ENCODE results near the gene SULT6B1.

Gene SULT6B1

GRCh38 chr2:37148325-37148724, 40.1 kb downstream of the SULT6B1 start:
- TF ChIP-seq Cebpa-rat (IDR thresholded peaks at IDR 0.05), result no peak
- Histone ChIP-seq H3K4me2 (no peak overlapping the region), H3K36me3 (peaks cover 60 to 86% (median 75%) of the 10 kb centered on the region in 11 experiments), H3K27ac (no peak overlapping the region), H3K9ac (no peak overlapping the region), H3K4me1 (peaks cover 0 to 24% (median 5%) of the 10 kb centered on the region in 10 experiments; a peak in 7 of 20 replicates), H3K4me3 (no peak overlapping the region), H3K27me3 (no peaks in the 10 kb centered on the region), H3K9me3 (replicated peaks in 1 of 11) (peaks cover 0 to 16% (median 7%) of the 10 kb centered on the region in 11 experiments; a peak in 11 of 22 replicates), H4K20me1 (peaks cover 0 to 50% (median 6%) of the 10 kb centered on the region in 11 experiments; a peak in 8 of 22 replicates)

GRCh38 chr2:37146062-37146461, 42.4 kb downstream of the SULT6B1 start:
- Histone ChIP-seq H3K4me2 (no peak overlapping the region), H3K9me3 (replicated peaks in 1 of 11) (no peaks in the 10 kb centered on the region), H3K4me3 (no peak overlapping the region), H4K20me1 (peaks cover 0 to 32% (median 5%) of the 10 kb centered on the region in 11 experiments; a peak in 5 of 22 replicates), H3K27me3 (no peaks in the 10 kb centered on the region), H3K4me1 (peaks cover 0 to 24% (median 5%) of the 10 kb centered on the region in 10 experiments; a peak in 6 of 20 replicates), H3K9ac (no peak overlapping the region), H3K27ac (no peak overlapping the region), H3K36me3 (peaks cover 63 to 87% (median 80%) of the 10 kb centered on the region in 11 experiments)
- no peak for TF ChIP-seq Cebpa-rat (IDR thresholded peaks at IDR 0.05)

- no peaks in the 10 kb centered on the region for H3K27me3 ChIP-seq
- peak overlapping the region in 2 of 11 experiments; percentile 12 to 33; a peak in 3 of 22 replicates for H3K4me2 ChIP-seq
- no peak overlapping the region for H3K9ac ChIP-seq
- peaks cover 0 to 11% (median 0%) of the 10 kb centered on the region in 11 experiments; a peak in 2 of 22 replicates for H4K20me1 ChIP-seq
- no peak for TF ChIP-seq Cebpa-rat (IDR thresholded peaks at IDR 0.05)
- H3K27ac ChIP-seq, result peak overlapping the region in 9 of 11 experiments; percentile 39 to 68 (median 52); a peak in 10 of 22 replicates
- peaks cover 77 to 100% (median 95%) of the 10 kb centered on the region in 11 experiments for H3K36me3 ChIP-seq
- peaks cover 0 to 21% (median 1%) of the 10 kb centered on the region in 10 experiments; a peak in 6 of 20 replicates for H3K4me1 ChIP-seq
- H3K9me3 ChIP-seq (replicated peaks in 1 of 11), result no peaks in the 10 kb centered on the region
- H3K4me3 ChIP-seq, result no peak overlapping the region
These were observed 44.5 kb downstream of the SULT6B1 start for GRCh38 chr2:37143974-37144373.

GRCh38 chr2:37142546-37142945, 45.9 kb downstream of the SULT6B1 start:
- Histone ChIP-seq H4K20me1 (no peaks in the 10 kb centered on the region), H3K27me3 (no peaks in the 10 kb centered on the region), H3K9ac (no peak overlapping the region), H3K4me1 (peaks cover 0 to 21% (median 1%) of the 10 kb centered on the region in 10 experiments; a peak in 6 of 20 replicates), H3K4me3 (no peak overlapping the region), H3K27ac (no peak overlapping the region), H3K9me3 (replicated peaks in 1 of 11) (no peaks in the 10 kb centered on the region), H3K4me2 (no peak overlapping the region), H3K36me3 (peaks cover 78 to 100% (median 95%) of the 10 kb centered on the region in 11 experiments)
- no peak for TF ChIP-seq Cebpa-rat (IDR thresholded peaks at IDR 0.05)

GRCh38 chr2:37132914-37133313, 55.6 kb downstream of the SULT6B1 start:
- Histone ChIP-seq H3K36me3 (peaks cover 98 to 100% (median 100%) of the 10 kb centered on the region in 11 experiments), H3K27me3 (no peaks in the 10 kb centered on the region), H3K9me3 (replicated peaks in 1 of 11) (peaks cover 0 to 6% (median 0%) of the 10 kb centered on the region in 11 experiments; a peak in 1 of 22 replicates), H3K9ac (no peak overlapping the region), H3K4me3 (no peak overlapping the region), H3K4me1 (no peaks in the 10 kb centered on the region), H3K4me2 (no peak overlapping the region), H3K27ac (no peak overlapping the region), H4K20me1 (no peaks in the 10 kb centered on the region)
- TF ChIP-seq Cebpa-rat (IDR thresholded peaks at IDR 0.05), result no peak

- Histone ChIP-seq H3K4me3 (no peak overlapping the region), H3K27me3 (no peaks in the 10 kb centered on the region), H3K27ac (no peak overlapping the region), H4K20me1 (peaks cover 0 to 3% (median 0%) of the 10 kb centered on the region in 11 experiments; a peak in 1 of 22 replicates), H3K9me3 (replicated peaks in 1 of 11) (no peaks in the 10 kb centered on the region), H3K36me3 (peaks cover 87 to 100% (median 97%) of the 10 kb centered on the region in 11 experiments), H3K9ac (no peak overlapping the region), H3K4me1 (no peaks in the 10 kb centered on the region), H3K4me2 (no peak overlapping the region)
- no peak for TF ChIP-seq Cebpa-rat (IDR thresholded peaks at IDR 0.05)
These were observed 63.1 kb downstream of the SULT6B1 start for GRCh38 chr2:37125416-37125815.

GRCh38 chr2:37119157-37119556, 69.3 kb downstream of the SULT6B1 start:
- Histone ChIP-seq H3K27me3 (no peaks in the 10 kb centered on the region), H3K9me3 (replicated peaks in 1 of 11) (no peaks in the 10 kb centered on the region), H3K36me3 (peaks cover 77 to 98% (median 89%) of the 10 kb centered on the region in 11 experiments), H3K4me2 (no peak overlapping the region), H3K27ac (peak overlapping the region in 2 of 11 experiments; percentile 8 to 30; a peak in 2 of 22 replicates), H3K4me1 (no peaks in the 10 kb centered on the region), H3K9ac (no peak overlapping the region), H3K4me3 (no peak overlapping the region), H4K20me1 (peaks cover 0 to 13% (median 0%) of the 10 kb centered on the region in 11 experiments; a peak in 3 of 22 replicates)
- no peak for TF ChIP-seq Cebpa-rat (IDR thresholded peaks at IDR 0.05)

Data from BLaER1 treated with 17β-estradiol and CSF1 and Interleukin-3, amounts not matched to agents 10 nM and 100 nM (cell line).